Naive B cell (primary cell): Measurements from ENCODE around the gene SMPX. TPM values are rescaled to one million over a fixed set of nuclear protein-coding genes. Genes with fewer than 3 reads are reported as not detected.

Source experiments
- ATAC-seq, 2 donors: fragments of 150-1000 bp; cut with Tn5 transposase; 2 replicates each; pipeline ENCODE4 v1.10.0; 2021; ENCODE audit warnings: low read depth in 2 of 2, mild to moderate bottlenecking in 2 of 2, moderate library complexity in 2 of 2
- DNase-seq: peaks from one replicate; pipeline ENCODE4 v3.0.0; 2022
- H3K27ac Mint-ChIP-seq, 6 donors: one replicate each; pipeline ENCODE4 v1.8.0; 2020 to 2022; ENCODE audit warnings: mild to moderate bottlenecking in 6 of 6, mixed read lengths in 6 of 6, moderate library complexity in 5 of 6, inconsistent platforms in 2 of 6
- H3K27me3 Mint-ChIP-seq, 3 donors: one replicate each; pipeline ENCODE4 v1.8.0; 2021 to 2022; ENCODE audit warnings: mixed read lengths in 3 of 3, mild to moderate bottlenecking in 1 of 3
- H3K36me3 Mint-ChIP-seq, 2 donors: one replicate each; pipeline ENCODE4 v1.8.0; 2020 to 2022; ENCODE audit warnings: mixed read lengths in 2 of 2, inconsistent platforms in 1 of 2, mild to moderate bottlenecking in 1 of 2
- H3K4me1 Mint-ChIP-seq, 3 donors: one replicate each; pipeline ENCODE4 v1.8.0; 2020 to 2022; ENCODE audit warnings: mixed read lengths in 3 of 3, inconsistent platforms in 1 of 3, mild to moderate bottlenecking in 1 of 3, moderate library complexity in 1 of 3
- H3K4me3 Mint-ChIP-seq, 8 donors: one replicate each; pipeline ENCODE4 v1.8.0; 2020 to 2022; ENCODE audit warnings: mild to moderate bottlenecking in 8 of 8, mixed read lengths in 8 of 8, moderate library complexity in 8 of 8, inconsistent platforms in 2 of 8
- H3K9me3 Mint-ChIP-seq, 7 donors: one replicate each; pipeline ENCODE4 v1.8.0; 2020 to 2022; ENCODE audit warnings: mixed read lengths in 7 of 7, mild to moderate bottlenecking in 5 of 7, inconsistent platforms in 2 of 7, moderate library complexity in 1 of 7
- polyA plus RNA-seq, 6 donors: library from polyadenylated mRNA; unstranded; fragments of 300-500 nt; fragmentation: Illumina TruSeq; gene quantifications; one replicate each; pipeline ENCODE4 v1.2.3, GENCODE V29; 2021; ENCODE audit warnings: low read depth in 6 of 6

Gene SMPX
- polyA plus RNA-seq, 6 donors from 2014 or later = not detected

GRCh38 chrX:21691512-21692018 lies 66.4 kb downstream of the SMPX start:
- no peaks in the 10 kb centered on the region for H3K36me3 Mint-ChIP-seq
- no peaks in the 10 kb centered on the region for H3K27me3 Mint-ChIP-seq
- no peaks in the 10 kb centered on the region for H3K4me1 Mint-ChIP-seq
- no peak overlapping the region for H3K4me3 Mint-ChIP-seq
- DNase-seq = no peak
- no peak overlapping the region for H3K27ac Mint-ChIP-seq
- peaks cover 0 to 2% (median 0%) of the 10 kb centered on the region in 7 donors for H3K9me3 Mint-ChIP-seq
- no peak for ATAC-seq

GRCh38 chrX:21683941-21684340 lies 74.0 kb downstream of the SMPX start:
- H3K9me3 Mint-ChIP-seq = peaks cover 0 to 1% (median 0%) of the 10 kb centered on the region in 7 donors
- DNase-seq (no peak), ATAC-seq (no peak)
- H3K4me1 Mint-ChIP-seq = no peaks in the 10 kb centered on the region
- no peak overlapping the region for H3K27ac Mint-ChIP-seq
- no peak overlapping the region for H3K4me3 Mint-ChIP-seq
- H3K36me3 Mint-ChIP-seq = no peaks in the 10 kb centered on the region
- peaks cover 7 to 11% (median 11%) of the 10 kb centered on the region in 3 donors for H3K27me3 Mint-ChIP-seq

GRCh38 chrX:21678048-21678612 lies 79.8 kb downstream of the SMPX start:
- ATAC-seq = no peak
- Mint-ChIP-seq H3K9me3 (peaks cover 0 to under 1% (median 0%) of the 10 kb centered on the region in 7 donors), H3K4me1 (peaks cover 0 to 5% (median 0%) of the 10 kb centered on the region in 3 donors), H3K27ac (no peak overlapping the region), H3K36me3 (no peaks in the 10 kb centered on the region), H3K27me3 (peaks cover under 1 to 11% (median 6%) of the 10 kb centered on the region in 3 donors), H3K4me3 (no peak overlapping the region)
- DNase-seq = no peak

- no peak for DNase-seq
- Mint-ChIP-seq H3K27ac (peak overlapping the region in 1 of 6 donors; percentile 5), H3K4me1 (peaks cover 0 to 5% (median 0%) of the 10 kb centered on the region in 3 donors), H3K9me3 (peaks cover 0 to 2% (median 0%) of the 10 kb centered on the region in 7 donors), H3K36me3 (no peaks in the 10 kb centered on the region), H3K4me3 (no peak overlapping the region), H3K27me3 (peaks cover 5 to 17% (median 6%) of the 10 kb centered on the region in 3 donors)
- ATAC-seq = no peak
Measured at GRCh38 chrX:21675931-21676330, 82.0 kb downstream of the SMPX start.

GRCh38 chrX:21674430-21675186 lies 83.3 kb downstream of the SMPX start:
- H3K27me3 Mint-ChIP-seq = peaks cover 5 to 17% (median 6%) of the 10 kb centered on the region in 3 donors
- no peak for DNase-seq
- H3K36me3 Mint-ChIP-seq = no peaks in the 10 kb centered on the region
- peaks cover 0 to 5% (median 0%) of the 10 kb centered on the region in 3 donors for H3K4me1 Mint-ChIP-seq
- ATAC-seq = no peak
- H3K4me3 Mint-ChIP-seq = no peak overlapping the region
- peak overlapping the region in 1 of 6 donors; percentile 87 for H3K27ac Mint-ChIP-seq
- H3K9me3 Mint-ChIP-seq = peaks cover 0 to 2% (median 0%) of the 10 kb centered on the region in 7 donors

- Mint-ChIP-seq H3K9me3 (peaks cover 0 to 12% (median 2%) of the 10 kb centered on the region in 7 donors), H3K27ac (no peak overlapping the region), H3K4me1 (no peaks in the 10 kb centered on the region), H3K4me3 (no peak overlapping the region), H3K27me3 (peaks cover 22 to 35% (median 27%) of the 10 kb centered on the region in 3 donors), H3K36me3 (no peaks in the 10 kb centered on the region)
- no peak for ATAC-seq
- DNase-seq = no peak
Measured at GRCh38 chrX:21666679-21667078, 91.2 kb downstream of the SMPX start.

GRCh38 chrX:21666252-21666651 lies 91.7 kb downstream of the SMPX start:
- no peak for ATAC-seq
- no peaks in the 10 kb centered on the region for H3K36me3 Mint-ChIP-seq
- peaks cover 0 to 12% (median 2%) of the 10 kb centered on the region in 7 donors for H3K9me3 Mint-ChIP-seq
- no peaks in the 10 kb centered on the region for H3K4me1 Mint-ChIP-seq
- peaks cover 22 to 39% (median 28%) of the 10 kb centered on the region in 3 donors for H3K27me3 Mint-ChIP-seq
- no peak overlapping the region for H3K27ac Mint-ChIP-seq
- no peak for DNase-seq
- no peak overlapping the region for H3K4me3 Mint-ChIP-seq

- Mint-ChIP-seq H3K27ac (no peak overlapping the region), H3K4me1 (peaks cover 0 to 6% (median under 1%) of the 10 kb centered on the region in 3 donors), H3K4me3 (no peak overlapping the region)
Measured at GRCh38 chrX:21662761-21663160, 95.2 kb downstream of the SMPX start.

GRCh38 chrX:21661316-21661715 lies 96.6 kb downstream of the SMPX start:
- Mint-ChIP-seq H3K27me3 (peaks cover 23 to 36% (median 29%) of the 10 kb centered on the region in 3 donors), H3K4me1 (peaks cover 4 to 8% (median 5%) of the 10 kb centered on the region in 3 donors), H3K27ac (no peak overlapping the region), H3K4me3 (no peak overlapping the region), H3K9me3 (peaks cover 0 to 5% (median 3%) of the 10 kb centered on the region in 7 donors), H3K36me3 (no peaks in the 10 kb centered on the region)
- no peak for DNase-seq
- ATAC-seq = no peak

More at GRCh38 chrX:21662761-21663160, 95.2 kb downstream of the SMPX start:
- ATAC-seq (no peak), DNase-seq (no peak)
- Mint-ChIP-seq H3K27me3 (peaks cover 27 to 36% (median 30%) of the 10 kb centered on the region in 3 donors), H3K36me3 (no peaks in the 10 kb centered on the region), H3K9me3 (peaks cover 0 to 7% (median 4%) of the 10 kb centered on the region in 7 donors)

GRCh38 chrX:21660156-21660555 lies 97.8 kb downstream of the SMPX start:
- Mint-ChIP-seq H3K36me3 (no peaks in the 10 kb centered on the region), H3K4me3 (no peak overlapping the region), H3K27me3 (peaks cover 23 to 36% (median 29%) of the 10 kb centered on the region in 3 donors), H3K4me1 (peaks cover 5 to 13% (median 7%) of the 10 kb centered on the region in 3 donors), H3K9me3 (peaks cover 0 to 5% (median 1%) of the 10 kb centered on the region in 7 donors), H3K27ac (no peak overlapping the region)
- DNase-seq (no peak), ATAC-seq (no peak)

GRCh38 chrX:21659320-21659719 lies 98.6 kb downstream of the SMPX start:
- Mint-ChIP-seq H3K4me1 (peaks cover 5 to 13% (median 7%) of the 10 kb centered on the region in 3 donors), H3K27ac (peak overlapping the region in 1 of 6 donors; percentile 59)

GRCh38 chrX:21658746-21659145 lies 99.2 kb downstream of the SMPX start:
- Mint-ChIP-seq H3K4me3 (peak overlapping the region in 6 of 8 donors; percentile 29 to 60 (median 45)), H3K27ac (peak overlapping the region in 1 of 6 donors; percentile 59), H3K4me1 (peaks cover 5 to 13% (median 7%) of the 10 kb centered on the region in 3 donors), H3K27me3 (peaks cover 17 to 29% (median 21%) of the 10 kb centered on the region in 3 donors), H3K9me3 (peaks cover 0 to 5% (median 1%) of the 10 kb centered on the region in 7 donors), H3K36me3 (no peaks in the 10 kb centered on the region)
- DNase-seq = no peak
- ATAC-seq = no peak

More at GRCh38 chrX:21659320-21659719, 98.6 kb downstream of the SMPX start:
- peaks cover 17 to 29% (median 21%) of the 10 kb centered on the region in 3 donors for H3K27me3 Mint-ChIP-seq
- no peak for ATAC-seq
- no peaks in the 10 kb centered on the region for H3K36me3 Mint-ChIP-seq
- peak overlapping the region in 5 of 8 donors; percentile 29 to 60 (median 34) for H3K4me3 Mint-ChIP-seq
- DNase-seq = no peak
- peaks cover 0 to 5% (median 1%) of the 10 kb centered on the region in 7 donors for H3K9me3 Mint-ChIP-seq

- Mint-ChIP-seq H3K4me1 (peaks cover 5 to 13% (median 7%) of the 10 kb centered on the region in 3 donors), H3K27ac (peak within 1 kb of the TSS in 2 of 6 donors; percentile 59 to 68)
Measured at GRCh38 chrX:21658152-21658737, 99.7 kb downstream of the SMPX start, which contains the start of gene KLHL34. KLHL34 (minus strand) TSS chrX:21658330; CDS start chrX:21657788, 542 bp downstream.

More at GRCh38 chrX:21658152-21658737, 99.7 kb downstream of the SMPX start, which contains the start of gene KLHL34:
- peaks cover 0 to 5% (median 1%) of the 10 kb centered on the region in 7 donors for H3K9me3 Mint-ChIP-seq
- DNase-seq = no peak
- ATAC-seq = no peak
- H3K27me3 Mint-ChIP-seq = peaks cover 17 to 29% (median 21%) of the 10 kb centered on the region in 3 donors
- no peaks in the 10 kb centered on the region for H3K36me3 Mint-ChIP-seq
- H3K4me3 Mint-ChIP-seq = peak within 1 kb of the TSS; percentile 43 to 84 (median 70)
